NCI-H1436 treated with DMSO at 0.1 percent for 48 hours (cell line): ENCODE data around the gene PTGER1.
"Not testable (repeated sequence)": the region's sequence is repeated elsewhere in the genome, so short reads cannot be mapped to it uniquely, and the experiment has no call there.

Experiments used
- DNase-seq: peaks from one replicate; lab custom pipeline; 2025; lab: John Stamatoyannopoulos, UW

The PTGER1 gene

GRCh38 chr19:14473978-14474578 is 1.1 kb downstream of the PTGER1 start:
- DNase-seq: no peak

- DNase-seq: no peak
Observed at GRCh38 chr19:14473073-14473977, 1.8 kb downstream of the PTGER1 start.

DNA sequence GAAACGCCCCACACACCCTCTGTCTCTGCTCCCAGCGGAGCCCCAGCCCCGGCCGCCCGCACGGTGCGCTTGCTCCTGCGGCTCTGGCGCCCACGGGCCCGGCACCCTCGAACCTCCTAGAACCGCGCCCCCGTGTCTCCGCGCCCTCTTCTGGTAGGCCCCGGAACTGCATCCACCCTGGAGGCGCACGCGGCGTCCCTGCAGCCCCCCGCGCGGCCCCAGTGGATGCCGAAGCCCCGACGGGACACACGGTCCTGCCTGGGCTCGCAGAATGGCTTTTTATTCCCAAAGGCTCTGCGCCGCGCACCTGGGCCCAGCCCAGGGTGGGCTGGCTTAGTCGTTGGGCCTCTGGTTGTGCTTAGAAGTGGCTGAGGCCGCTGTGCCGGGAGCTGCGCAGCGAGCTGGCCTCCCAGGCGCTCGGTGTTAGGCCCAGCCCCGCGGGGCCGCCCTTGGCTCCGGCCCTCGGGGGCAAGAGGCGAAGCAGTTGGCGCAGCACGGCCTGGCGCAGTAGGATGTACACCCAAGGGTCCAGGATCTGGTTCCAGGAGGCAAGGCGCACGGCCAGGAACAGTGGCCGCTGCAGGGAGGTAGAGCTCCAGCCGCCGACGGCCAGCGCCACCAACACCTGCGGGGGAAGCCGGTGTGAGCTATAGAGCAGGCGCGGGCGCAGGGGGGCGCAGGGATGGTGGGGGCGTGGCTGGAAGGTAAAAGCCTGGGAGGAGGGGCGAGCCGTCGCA is 2.8 kb downstream of the PTGER1 start:
- DNase-seq: no peak

DNA sequence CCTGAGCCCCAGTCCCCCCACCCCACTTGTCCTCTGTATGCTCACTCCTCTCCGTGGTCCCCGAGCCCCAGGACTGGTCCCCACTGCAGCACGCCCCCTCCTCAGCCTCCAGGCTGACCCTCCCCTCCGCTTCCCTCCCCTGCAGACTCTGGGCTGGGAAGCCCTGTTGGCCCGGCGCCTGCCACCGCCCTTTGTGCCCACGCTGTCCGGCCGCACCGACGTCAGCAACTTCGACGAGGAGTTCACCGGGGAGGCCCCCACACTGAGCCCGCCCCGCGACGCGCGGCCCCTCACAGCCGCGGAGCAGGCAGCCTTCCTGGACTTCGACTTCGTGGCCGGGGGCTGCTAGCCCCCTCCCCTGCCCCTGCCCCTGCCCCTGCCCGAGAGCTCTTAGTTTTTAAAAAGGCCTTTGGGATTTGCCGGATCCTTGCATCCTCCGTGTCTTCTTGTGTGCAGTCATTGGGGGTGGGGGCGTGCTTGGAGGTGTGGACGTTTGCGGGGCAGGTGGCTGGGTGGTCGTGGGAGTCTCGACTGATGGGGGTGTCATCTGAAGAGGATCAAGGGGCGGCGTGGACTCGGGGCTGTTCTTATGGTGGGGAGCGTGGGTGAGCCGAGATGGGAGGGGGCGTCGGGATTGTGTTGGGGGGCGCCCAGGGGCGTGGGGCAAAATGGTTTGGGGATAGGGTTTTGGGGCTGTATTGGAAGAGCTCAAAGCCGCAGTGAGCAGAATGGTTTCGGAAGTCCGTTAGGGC is 3.5 kb downstream of the PTGER1 start:
- DNase-seq: no peak

- DNase-seq: no peak
Observed at GRCh38 chr19:14470031-14470876, 4.9 kb downstream of the PTGER1 start.

DNA sequence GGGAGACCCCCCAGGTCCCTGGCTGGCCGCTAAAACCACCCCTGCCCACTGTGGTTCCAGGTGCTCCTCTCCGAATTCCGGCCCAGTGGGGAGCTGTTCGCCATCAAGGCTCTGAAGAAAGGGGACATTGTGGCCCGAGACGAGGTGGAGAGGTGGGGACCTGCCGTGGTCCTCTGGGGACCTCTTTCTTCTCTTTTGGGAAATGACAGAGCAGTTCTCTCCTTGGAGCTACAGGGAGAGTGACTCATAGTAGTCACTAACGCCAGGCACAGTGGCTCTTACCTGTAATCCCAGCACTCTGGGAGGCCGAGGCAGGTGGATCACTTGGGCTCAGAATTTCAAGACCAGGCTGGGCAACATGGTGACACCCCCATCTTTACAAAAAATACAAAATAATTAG is 7.3 kb downstream of the PTGER1 start:
- DNase-seq: no peak

DNA sequence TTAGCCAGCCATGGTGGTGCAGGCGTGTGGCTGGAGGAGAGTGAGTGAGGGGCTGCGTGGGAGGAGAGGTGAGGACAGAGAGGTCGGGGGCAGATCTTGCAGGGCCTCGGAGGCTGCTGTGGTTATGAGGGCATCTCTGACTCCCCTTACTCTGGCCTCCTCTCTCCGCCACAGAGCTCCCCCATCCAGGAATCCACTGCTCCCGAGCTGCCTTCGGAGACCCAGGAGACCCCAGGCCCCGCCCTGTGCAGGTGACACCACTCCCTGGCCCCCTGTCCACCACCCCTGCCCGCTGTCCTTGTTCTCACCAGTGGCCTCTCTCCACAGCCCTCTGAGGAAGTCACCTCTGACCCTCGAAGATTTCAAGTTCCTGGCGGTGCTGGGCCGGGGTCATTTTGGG is 7.8 kb downstream of the PTGER1 start:
- no peak for DNase-seq

- no peak for DNase-seq
Observed at GRCh38 chr19:14463747-14464146, 11.4 kb downstream of the PTGER1 start.

DNA sequence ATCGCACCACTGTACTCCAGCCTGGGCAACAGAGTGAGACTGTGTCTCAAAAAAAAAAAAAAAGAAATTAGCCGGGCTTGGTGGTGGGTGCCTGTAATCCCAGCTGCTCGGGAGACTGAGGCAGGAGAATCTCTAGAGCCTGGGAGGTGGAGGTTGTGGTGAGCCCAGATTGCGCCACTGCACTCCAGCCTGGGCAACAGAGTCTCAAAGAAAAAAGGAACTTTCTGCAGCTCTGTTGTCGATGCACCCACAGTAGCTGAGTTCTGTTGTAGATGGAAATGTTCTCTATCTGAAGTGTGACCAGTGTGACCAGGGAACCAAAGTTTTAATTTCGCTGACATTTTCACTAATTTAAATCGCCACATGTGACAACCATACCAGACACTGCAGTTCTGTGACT is 12.8 kb downstream of the PTGER1 start:
- not testable (repeated sequence) for DNase-seq

DNA sequence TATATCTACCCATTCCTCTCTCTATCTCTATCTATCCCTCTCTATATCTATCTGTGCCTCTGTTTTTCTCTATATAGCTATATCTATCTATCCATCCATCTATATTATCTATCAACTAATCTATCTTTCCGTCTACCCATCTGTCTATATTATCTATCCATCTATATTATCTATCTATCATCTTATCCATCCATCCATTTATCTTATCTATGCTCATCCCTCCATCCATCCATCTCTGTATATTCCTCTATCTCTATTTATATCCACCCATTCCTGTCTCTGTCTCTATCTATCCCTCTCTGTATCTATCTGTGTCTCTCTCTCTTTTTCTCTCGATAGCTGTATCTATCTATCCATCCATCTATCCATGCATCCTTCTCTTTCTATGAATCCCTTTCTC is 14.2 kb downstream of the PTGER1 start:
- DNase-seq: no peak

DNA sequence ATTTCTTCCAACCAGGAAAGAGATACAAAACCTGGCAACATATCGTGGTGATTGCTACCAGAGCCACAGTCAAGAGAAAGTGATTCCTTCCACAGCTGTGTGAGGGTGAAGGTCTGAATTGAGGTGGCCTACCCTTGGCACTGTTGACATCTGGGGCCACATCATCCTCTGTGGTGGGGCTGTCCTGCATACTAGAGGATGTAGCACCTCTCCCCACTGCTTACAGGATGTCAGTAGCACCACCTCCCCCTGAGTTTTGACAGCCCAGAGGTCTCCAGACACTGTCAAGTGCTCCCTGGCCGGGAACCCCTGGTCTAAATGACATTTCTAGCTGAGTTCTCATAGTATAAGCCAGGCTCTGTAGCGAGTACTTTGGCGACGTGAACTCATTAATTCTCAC is 15.5 kb downstream of the PTGER1 start:
- DNase-seq: no peak

DNA sequence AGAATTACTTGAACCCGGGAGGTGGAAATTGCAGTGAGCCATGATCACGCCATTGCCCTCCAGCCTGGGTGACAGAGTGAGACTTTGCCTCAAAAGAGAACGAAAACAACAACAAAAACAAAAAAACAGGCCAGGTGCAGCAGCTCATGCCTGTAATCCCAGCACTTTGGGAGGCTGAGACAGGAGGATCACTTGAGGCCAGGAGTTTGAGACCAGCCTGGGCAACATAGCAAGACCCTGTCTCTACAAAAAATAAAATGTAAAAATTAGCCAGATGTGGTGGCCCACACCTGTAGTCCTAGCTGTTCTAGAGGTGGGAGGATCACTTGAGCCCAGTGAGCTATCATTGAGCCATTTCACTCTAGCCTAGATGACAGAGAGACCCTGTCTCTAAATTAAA is 22.9 kb downstream of the PTGER1 start:
- not testable (repeated sequence) for DNase-seq

DNA sequence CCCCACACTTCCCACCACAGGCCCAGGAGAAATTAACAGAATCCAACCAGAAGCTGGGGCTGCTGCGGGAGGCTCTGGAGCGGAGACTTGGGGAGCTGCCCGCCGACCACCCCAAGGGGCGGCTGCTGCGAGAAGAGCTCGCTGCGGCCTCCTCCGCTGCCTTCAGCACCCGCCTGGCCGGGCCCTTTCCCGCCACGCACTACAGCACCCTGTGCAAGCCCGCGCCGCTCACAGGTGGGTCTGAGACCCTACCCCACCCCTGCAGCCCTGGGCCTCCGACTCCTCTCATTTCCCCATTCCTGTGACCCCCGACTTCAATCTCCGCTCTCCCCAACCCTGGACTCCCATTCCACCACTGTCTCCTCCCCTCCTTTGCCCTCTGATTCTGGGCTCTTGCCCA is 24.3 kb downstream of the PTGER1 start:
- DNase-seq: no peak

- no peak for DNase-seq
Observed at GRCh38 chr19:14450168-14450874, 24.8 kb downstream of the PTGER1 start.

GRCh38 chr19:14449321-14449720 is 25.8 kb downstream of the PTGER1 start:
- no peak for DNase-seq

DNA sequence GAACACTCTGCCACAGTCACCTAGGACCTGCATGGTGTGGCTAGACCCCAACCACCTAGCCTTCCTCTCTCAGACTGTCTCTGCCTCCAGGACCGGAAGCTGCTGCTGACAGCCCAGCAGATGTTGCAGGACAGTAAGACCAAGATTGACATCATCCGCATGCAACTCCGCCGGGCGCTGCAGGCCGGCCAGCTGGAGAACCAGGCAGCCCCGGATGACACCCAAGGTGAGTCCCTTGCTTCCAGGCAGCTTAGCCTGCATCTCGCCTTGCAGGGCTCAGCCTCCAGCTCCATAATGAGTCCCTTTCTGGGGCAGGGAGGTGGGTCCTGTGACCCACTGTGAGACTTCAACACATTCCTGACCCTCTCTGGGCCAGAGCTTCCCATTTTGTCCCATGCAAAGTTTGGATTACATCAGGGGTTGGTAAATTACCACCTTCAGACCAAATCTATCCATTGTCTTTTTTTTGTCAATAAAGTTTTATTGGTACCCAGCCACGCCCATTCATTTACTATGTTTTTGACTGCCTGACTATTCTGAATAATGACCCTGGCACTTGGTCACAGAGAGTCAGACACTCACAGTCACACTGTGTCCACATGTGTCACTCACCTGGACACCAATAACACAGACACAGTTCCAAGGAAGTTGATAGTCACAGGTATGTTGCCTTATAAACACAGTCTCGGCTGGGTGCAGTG is 28.7 kb downstream of the PTGER1 start:
- DNase-seq: no peak

- no peak for DNase-seq
Observed at GRCh38 chr19:14443632-14444216, 31.4 kb downstream of the PTGER1 start.

DNA sequence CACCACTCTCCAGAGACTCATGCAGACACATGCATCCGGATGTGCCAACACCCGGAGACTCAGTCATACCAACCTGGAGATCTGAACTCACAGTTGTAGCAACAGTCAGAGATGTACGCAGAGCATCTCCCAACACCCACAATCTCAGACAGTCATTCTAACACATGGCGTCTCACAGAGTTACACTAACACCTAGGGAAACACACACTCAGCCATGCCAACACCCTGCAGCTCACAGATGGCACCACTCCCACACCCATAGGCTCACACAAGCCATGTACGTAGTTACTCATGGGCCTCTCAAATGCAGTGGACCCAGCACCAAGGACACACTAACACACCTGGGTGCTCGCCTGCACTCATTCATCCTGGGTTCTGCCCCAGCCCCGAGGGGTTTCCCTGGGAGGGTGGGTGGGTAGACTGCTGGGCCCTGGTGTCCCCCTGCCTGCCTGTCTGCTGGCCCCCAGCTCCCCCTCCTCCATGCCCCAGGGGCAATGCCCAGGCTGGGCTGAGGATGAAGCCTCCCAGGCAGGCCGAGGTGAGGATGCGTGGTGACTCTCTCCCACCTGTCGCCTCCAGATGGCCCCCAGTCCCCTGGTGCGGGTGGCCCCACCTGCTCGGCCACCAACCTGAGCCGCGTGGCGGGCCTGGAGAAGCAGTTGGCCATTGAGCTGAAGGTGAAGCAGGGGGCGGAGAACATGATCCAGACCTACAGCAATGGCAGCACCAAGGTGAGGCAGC is 32.1 kb downstream of the PTGER1 start:
- no peak for DNase-seq
